GM21723 (cell line): ENCODE measurements around the gene TBC1D23.
"Not testable (repeated sequence)": the region's sequence is repeated elsewhere in the genome, so short reads cannot be mapped to it uniquely, and the experiment has no call there.

ENCODE experiments used
- ATAC-seq: cut with Tn5 transposase; IDR thresholded peaks from one replicate; pipeline ENCODE4 v1.9.1; 2021; ENCODE audit warnings: mild to moderate bottlenecking, moderate library complexity; ENCODE audit not compliant: unreplicated experiment

Gene TBC1D23

DNA sequence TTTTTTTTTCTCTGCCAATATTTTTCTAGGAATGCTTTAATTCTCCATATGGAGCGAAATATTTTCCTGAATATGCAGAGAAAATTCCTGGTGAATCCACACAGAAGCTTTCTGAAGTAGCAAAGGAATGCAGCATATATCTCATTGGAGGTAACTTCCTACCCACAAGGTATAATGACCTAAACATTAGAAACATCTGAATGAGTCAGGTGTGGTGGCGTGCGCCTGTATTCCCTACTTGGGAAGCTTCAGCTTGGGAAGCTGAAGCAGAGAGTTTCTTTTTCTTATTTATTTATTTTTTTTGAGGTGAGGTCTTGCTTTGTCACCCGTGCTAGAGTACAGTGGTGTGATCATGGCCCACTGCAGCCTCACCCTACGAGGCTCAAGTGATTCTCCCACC lies 79.0 kb downstream of the TBC1D23 start:
- ATAC-seq, result no peak

DNA sequence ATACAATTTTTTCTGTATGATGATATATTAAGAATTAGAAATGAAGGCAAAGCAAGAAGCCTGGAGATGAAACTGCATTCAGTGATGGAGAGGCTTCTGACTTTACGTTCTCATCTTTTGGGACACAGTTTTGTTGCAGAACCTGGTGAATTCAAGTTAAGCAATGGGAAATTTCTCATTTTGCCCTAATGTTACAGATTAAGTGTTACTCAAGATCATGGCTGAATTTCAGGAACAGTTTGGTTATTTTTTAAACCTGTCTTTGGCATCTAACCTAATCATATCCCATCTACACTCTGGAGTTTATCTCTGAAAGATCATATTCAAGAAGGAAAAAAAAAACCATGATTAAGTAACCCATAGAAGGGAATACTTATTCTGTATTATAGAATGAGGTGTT lies 79.7 kb downstream of the TBC1D23 start:
- no peak for ATAC-seq

- no peak for ATAC-seq
Measured at GRCh38 chr3:100348727-100349126, 87.9 kb downstream of the TBC1D23 start.

DNA sequence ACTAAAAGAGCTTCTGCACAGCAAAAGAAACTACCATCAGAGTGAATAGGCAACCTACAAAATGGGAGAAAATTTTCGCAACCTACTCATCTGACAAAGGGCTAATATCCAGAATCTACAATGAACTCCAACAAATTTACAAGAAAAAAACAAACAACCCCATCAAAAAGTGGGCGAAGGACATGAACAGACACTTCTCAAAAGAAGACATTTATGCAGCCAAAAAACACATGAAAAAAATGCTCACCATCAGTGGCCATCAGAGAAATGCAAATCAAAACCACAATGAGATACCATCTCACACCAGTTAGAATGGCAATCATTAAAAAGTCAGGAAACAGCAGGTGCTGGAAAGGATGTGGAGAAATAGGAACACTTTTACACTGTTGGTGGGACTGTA lies 91.0 kb downstream of the TBC1D23 start:
- not testable (repeated sequence) for ATAC-seq

DNA sequence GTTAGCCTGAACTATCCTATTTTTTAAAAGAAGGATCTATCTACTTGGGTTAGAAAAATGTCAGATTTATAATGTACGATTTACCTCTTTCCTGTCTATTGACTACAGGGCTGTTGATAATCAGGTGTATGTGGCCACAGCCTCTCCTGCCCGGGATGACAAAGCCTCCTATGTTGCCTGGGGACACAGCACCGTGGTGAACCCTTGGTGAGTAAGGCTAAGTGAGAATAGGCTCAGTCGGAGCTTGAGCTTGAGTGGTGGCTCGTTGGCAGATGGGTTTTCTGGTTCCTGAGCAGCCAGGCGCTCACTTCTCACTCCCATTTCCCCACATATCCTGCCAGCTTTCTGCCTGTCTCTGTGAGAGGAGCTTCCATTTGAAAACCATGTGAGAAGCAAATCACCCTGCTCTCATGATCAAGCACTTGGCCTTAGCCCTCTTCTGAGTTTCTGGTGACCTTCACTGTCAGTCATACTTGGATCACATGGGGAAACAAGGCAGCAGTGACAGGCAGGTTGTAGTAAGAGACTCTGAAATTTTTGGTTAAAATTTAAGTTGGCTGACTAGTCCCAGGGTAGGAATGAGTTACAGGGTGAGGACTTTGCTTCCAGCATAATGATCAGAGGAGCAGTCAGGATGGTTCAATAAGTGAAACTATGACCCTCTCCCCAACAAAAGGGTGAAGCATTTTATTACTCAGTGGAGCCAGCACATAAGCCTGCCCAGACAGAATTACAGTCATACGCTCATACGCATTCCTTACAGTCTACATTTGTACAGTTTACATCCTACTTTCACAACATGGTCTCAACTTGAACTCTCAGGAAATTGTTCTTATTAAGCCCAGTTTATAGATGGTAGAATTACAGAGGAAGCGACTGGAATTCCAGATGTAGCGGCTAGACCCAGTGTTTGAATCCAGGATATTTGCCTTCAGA lies 91.8 kb downstream of the TBC1D23 start:
- no peak for ATAC-seq

DNA sequence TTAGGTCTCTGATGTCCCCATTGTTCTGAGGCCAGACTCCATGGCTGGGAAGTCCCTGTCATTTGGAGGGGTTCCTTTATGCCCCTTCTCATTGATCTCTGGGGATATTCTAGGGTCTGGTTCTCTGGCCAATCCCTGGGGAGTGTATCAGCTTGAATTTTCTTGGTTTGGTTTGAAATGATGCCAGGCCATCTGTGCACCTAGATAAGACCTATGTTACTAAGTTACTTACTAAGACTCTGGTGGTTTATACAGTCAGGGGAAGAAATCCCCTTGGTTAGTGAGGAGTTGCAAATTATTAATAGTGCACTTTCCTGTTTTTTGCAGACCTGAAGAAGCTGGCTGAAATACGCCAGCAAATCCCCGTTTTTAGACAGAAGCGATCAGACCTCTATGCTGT lies 94.1 kb downstream of the TBC1D23 start:
- no peak for ATAC-seq

- no peak for ATAC-seq
Measured at GRCh38 chr3:100358413-100358812, 97.6 kb downstream of the TBC1D23 start.

GRCh38 chr3:100359035-100359434 lies 98.2 kb downstream of the TBC1D23 start:
- ATAC-seq, result no peak

GRCh38 chr3:100360757-100361496 lies 100.1 kb downstream of the TBC1D23 start:
- no peak for ATAC-seq

GRCh38 chr3:100361897-100362296 lies 101.1 kb downstream of the TBC1D23 start:
- ATAC-seq, result no peak

GRCh38 chr3:100364421-100364820 lies 103.6 kb downstream of the TBC1D23 start:
- no peak for ATAC-seq

GRCh38 chr3:100366424-100366823 lies 105.6 kb downstream of the TBC1D23 start:
- no peak for ATAC-seq

GRCh38 chr3:100368441-100368840 lies 107.6 kb downstream of the TBC1D23 start:
- ATAC-seq, result no peak

DNA sequence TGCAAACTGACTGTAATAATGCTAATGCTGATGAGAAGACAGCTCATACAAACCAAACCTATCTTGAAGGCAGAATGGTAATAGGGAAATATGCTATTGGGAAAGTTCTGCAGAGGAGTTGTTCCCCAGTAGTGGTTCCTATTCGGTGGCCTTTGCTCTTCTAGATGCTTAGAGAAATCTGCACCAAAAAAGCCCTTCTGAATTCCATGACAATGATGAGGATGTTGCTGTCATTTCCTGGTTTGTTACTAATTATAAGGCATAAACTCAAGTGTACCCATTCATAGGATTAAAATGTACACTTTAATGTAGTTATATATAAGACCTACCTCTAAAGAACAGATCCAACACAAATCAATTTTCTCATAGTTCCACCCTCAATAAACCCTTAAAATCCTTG lies 110.0 kb downstream of the TBC1D23 start:
- no peak for ATAC-seq

GRCh38 chr3:100374521-100374920 lies 113.7 kb downstream of the TBC1D23 start:
- no peak for ATAC-seq
